LHCN-M2 (cell line): ENCODE results near the gene DNAH12. TPM values are rescaled to one million over a fixed set of nuclear protein-coding genes. Genes with fewer than 3 reads are reported as not detected.
"Not testable (repeated sequence)": the region's sequence is repeated elsewhere in the genome, so short reads cannot be mapped to it uniquely, and the experiment has no call there.

ENCODE experiments used
- DNase-seq: peaks from one replicate; pipeline ENCODE4 v3.0.0-alpha.2; 2012; ENCODE audit warnings: low read depth
- total RNA-seq: library from RNA; depleted of rRNA; stranded (reverse); fragments of >200 nt; gene quantifications from 2 replicates; pipeline ENCODE4 v1.2.3, GENCODE V29; 2014

DNAH12 gene
- total RNA-seq, 1 experiment from 2014 or later = 1.6 TPM

DNA sequence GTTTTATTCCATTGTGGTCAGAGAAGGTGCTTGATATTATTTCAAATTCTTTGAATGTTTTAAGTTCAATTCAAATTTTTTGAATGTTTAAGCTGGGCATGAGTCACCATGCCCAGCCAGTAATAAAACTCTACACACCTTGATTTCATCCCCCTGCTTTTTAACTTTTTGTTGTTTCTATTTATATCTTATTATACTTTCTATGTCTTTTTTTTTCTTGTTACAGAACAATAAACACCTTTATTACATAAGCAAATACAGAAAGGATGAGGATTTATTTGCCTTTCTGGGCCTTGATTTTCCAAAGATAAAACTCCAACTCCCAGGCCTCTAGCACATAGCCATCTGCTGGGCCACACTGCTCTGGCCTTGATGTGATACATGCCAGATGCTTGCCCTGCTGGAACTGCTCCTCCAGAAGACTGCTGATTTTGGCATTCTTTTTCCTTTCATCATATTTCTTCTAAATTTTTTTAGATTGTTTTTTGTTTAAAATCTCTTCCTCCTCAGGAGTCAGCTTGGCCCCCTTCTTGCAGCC lies 14.0 kb downstream of the DNAH12 start:
- DNase-seq = no peak

DNA sequence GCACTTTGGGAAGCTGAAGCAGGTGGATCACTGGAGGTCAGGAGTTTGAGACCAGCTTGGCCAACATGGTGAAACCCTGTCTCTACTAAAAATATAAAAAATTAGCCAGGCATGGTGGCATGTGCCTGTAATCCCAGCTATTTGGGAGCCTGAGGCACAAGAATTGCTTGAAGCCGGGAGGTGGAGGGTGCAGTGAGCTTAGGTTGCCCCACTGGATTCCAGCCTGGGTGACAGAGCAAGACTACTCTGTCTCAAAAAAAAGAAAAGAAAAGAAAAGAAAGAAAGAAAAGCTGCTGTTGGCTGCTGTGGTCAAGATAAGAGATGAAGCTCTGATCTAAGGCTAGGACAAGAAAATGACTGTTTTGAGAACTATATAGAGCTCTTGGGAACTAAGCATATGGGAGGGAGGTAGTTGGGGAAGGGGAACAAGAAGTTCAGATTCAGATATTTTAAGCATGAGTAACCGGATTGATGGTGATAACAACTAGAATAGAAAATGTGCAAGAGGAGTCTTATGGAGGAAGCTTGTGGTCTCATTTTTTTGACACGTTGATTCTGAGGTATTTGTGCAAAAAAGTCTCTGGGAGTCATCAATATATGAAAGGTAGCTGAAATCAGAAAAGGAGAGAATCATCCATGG lies 25.7 kb downstream of the DNAH12 start:
- peak; percentile 66 for DNase-seq

DNA sequence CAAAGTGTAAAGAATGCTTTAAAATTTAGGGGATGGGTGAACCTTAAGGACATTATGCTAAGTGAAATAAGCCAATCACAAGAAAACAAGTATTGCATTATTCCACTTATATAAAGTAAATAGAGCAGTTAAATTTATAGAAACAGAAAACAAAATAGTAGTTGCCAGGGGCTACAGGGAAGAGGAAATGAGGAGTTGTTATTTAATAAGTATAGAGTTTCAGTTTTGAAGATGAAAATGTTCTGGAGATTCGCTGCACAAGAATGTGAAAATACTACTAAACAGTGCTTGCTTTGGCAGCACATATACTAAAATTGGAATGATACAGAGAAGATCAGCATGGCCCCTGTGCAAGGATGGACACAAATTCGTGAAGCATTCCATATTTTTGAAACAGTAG lies 32.0 kb downstream of the DNAH12 start:
- peak; percentile 14 for DNase-seq

DNA sequence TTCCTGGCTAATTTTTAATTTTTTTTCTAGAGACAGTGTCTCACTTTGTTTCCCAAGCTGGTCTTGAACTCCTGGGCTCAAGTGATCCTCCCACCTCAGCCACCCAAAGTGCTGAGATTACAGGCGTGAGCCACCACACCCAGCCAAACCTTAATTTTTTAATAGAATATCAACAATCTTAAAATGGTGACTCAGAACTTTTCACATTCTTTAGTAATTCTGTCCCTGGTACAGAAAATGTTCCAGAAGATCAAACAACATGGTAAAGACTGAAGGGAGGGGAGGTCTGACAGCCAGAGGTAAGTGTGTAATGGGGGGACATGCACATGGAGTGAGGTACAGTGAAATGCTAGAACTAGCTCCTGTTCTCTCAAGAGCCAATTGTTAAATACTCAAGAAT lies 38.2 kb downstream of the DNAH12 start:
- DNase-seq = no peak

DNA sequence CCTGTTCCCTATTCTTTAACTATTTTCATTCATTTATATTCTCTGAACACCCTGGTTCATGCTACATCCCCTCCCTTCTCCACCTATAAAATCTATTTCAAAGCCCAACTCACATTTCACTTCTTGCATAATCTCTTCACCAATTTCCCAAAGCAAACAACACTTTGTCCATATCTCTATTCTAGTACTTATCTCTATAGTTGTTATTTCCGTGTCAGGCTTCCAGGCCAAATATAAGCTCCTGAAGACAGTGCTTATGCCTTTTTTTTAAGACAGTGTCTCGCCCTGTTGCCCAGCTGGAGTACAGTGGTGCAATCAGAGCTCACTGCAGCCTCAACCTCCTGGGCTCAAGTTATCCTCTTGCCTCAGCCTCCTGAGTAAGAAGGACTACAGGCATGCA lies 43.6 kb downstream of the DNAH12 start:
- DNase-seq = no peak

DNA sequence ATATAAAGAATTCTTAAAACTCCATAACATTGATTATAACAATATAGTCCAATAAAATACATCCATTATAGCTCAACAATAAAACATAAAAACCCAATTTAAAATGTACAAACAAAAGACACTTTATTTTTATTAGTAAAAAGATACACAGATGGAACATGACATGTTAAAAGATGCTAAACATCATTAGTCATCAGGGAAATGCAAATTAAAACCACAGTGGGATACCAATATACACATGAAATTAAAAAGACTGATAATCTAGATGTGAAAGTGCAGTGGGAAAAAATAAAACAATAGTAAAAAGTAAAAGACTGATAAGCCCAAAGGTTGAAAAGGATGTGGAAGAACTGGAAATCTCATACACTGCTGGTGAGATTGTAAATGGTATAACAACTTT lies 46.2 kb downstream of the DNAH12 start:
- DNase-seq = no peak

DNA sequence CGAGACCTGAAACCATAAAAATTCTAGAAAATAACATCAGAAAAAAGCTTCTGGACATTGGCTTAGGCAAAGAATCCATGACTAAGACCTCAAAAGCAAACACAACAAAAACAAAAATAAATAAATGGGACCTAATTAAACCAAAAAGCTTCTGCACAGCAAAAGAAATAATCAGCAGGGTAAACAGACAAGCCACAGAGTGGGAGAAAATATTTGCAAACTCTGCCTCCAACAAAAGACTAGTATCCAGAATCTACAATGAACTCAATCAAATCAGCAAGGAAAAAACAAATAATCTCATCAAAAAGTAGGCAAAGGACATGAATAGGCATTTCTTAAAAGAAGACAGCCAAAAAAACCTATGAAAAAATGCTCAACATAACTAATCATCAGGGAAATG lies 59.6 kb downstream of the DNAH12 start:
- no peak for DNase-seq

DNA sequence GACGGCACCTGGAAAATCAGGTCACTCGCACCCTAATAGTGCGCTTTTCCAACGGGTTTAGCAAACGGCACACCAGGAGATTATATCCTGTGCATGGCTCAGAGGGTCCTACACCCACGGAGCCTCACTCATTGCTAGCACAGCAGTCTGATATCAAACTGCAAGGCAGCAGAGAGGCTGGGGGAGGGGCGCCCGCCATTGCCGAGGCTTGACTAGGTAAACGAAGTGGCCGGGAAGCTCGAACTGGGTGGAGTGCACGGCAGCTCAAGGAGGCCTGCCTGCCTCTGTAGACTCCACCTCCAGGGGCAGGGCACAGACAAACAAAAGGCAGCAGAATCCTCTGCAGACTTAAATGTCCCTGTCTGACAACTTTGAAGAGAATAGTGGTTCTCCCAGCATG lies 67.0 kb downstream of the DNAH12 start:
- not testable (repeated sequence) for DNase-seq

DNA sequence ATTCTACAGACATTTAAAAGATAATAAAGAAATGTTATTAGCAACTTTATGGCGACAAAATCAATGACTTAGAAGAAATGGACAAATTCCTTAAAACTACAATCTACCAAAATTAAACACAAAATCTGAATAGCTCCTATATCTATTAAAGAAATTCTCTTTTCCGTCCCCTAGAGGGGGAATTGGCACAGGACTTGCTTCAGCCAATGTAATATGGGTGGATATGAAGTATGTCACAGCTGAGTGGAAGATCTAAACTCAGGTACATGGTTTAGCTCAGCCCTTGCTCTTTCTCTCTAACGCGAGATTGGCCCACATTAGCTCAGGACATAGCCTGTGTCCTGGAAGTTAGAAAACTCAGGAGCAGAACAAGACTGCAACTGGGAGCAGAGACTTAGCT lies 79.3 kb downstream of the DNAH12 start:
- peak; percentile 33 for DNase-seq

DNA sequence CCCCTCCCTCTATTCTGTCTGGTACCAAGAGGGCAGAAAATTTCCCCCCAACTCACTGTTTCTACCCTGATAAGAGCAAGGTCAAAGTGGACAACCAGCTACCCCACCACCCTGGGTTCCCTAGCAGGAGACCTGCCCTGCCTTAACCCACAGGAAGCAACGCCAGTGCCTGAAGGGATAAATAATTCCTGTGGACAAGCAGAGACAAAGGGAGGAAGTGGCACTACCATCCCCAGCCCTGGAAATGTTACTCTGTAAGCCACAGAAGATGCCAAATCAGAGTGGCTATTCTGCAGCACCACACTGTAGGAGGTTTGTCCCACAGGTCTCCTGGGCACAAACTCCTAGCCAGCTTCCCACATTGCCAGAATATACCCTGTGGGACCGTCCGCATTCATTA lies 80.1 kb downstream of the DNAH12 start:
- no peak for DNase-seq

DNA sequence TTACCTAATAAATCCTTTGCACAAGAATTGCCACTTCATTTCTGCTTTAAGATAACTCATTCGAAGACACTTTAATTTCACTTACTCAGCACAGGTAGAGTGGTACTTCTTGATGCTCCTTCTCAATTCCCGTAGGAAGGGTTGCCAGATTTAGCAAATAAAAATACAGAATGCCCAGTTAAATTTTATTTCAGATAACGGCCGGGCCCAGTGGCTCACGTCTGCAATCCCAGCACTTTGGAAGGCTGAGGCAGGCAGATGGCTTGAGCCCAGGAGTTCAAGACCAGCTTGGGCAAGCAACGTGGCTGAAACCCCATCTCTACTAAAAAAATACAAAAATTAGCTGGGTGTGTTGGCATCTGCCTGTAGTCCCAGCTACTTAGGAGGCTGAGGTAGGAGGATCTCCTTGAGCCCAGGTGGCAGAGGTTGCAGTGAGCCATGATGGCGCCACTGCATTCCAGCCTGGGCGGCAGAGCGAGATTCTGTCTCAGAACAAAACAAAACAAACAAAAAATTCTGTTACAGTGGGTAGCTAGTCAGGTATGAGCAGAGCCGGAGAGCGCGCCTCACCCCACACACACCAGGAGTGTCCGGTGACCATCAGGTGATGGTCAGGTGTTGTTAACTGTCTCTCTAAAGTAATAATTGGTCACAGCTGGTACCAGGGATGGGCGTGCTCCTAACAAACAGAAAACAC lies 92.8 kb downstream of the DNAH12 start:
- DNase-seq = no peak

DNA sequence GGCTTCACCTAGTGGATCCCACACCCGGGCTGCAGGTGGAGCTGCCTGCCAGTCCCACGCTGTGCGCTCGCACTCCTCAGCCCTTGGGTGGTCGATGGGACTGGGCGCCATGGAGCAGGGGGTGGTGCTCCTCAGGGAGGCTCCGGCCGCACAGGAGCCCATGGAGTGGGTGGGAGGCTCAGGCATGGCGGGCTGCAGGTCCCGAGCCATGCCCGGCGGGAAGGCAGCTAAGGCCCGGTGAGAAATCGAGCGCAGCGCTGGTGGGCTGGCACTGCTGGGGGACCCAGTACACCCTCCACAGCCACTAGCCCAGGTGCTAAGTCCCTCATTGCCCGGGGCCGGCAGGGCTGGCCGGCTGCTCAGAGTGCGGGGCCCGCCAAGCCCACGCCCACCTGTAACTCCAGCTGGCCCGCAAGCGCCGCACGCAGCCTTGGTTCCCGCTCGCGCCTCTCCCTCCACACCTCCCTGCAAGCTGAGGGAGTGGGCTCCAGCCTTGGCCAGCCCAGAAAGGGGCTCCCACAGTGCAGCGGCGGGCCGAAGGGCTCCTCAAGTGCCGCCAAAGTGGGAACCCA lies 94.8 kb downstream of the DNAH12 start:
- DNase-seq = not testable (repeated sequence)

DNA sequence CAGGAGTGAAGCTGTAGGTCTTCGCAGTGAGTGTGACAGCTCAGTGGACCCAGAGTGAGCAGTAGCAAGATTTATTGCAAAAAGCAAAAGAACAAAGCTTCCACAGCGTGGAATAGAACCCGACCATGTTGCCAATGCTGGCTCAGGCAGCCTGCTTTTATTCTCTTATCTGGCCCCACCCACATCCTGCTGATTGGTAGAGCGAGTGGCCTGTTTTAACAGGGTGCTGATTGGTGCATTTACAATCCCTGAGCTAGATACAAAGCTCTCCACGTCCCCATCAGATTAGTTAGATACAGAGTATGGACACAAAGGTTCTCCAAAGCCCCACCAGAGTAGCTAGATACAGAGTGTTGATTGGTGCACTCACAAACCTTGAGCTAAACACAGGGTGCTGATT lies 95.7 kb downstream of the DNAH12 start:
- DNase-seq = not testable (repeated sequence)

DNA sequence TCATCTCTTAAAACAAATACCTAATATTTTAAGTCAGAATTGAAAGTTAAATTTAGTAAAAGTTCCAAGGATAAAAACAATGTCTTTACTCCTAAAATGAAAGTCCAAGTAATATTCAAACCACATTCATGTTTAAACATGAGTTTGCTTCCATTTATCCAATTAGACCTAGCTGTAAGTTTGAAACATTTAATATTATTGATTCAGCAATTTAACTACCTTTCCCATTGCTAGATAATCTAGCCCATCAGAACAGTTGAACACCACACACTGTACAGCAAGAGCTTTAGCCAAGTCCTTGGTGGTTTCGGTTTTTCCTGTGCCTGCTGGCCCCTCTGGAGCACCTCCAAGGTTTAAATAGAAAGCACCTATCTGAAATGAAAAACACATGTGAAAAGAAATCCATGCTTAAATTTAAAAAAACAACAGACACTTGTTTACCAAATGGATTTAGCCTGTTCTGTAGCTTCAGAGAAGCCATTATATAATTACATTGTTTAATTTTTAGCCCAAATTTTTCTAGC lies 97.8 kb downstream of the DNAH12 start:
- peak; percentile 13 for DNase-seq

DNA sequence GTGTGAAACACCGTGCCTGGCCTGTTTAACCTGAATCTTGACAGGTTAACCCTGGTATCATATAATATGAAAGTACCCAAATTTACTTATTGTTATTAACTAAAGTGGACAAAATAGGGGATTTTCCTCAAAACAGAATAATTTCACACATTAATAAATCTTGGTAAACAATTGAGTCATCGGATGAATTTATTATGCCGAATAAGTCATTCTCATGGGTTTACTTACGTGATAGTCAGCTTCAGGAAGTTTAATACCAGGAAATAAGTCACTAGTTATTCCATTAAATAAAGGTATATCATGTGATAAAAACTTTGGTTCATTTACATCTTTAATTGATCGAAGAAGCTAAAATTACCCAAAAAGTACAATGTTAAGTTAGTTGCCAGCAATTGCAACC lies 99.7 kb downstream of the DNAH12 start:
- no peak for DNase-seq

DNA sequence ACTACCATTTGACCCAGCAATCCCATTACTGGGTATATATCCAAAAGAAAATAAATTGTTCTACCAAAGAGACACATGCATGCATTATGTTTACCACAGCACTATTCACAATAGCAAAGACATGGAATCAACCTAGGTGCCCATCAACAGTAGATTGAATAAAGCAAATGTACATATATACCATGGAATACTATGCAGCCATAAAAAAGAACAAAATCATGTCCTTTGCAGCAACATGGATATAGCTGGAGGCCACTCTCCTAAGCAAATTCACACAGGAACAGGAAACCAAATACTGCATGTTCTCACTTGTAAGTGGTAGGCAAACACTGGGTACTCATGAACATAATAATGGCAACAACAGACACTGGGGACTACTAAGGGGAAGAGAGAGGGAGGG lies 104.0 kb downstream of the DNAH12 start:
- DNase-seq = not testable (repeated sequence)

DNA sequence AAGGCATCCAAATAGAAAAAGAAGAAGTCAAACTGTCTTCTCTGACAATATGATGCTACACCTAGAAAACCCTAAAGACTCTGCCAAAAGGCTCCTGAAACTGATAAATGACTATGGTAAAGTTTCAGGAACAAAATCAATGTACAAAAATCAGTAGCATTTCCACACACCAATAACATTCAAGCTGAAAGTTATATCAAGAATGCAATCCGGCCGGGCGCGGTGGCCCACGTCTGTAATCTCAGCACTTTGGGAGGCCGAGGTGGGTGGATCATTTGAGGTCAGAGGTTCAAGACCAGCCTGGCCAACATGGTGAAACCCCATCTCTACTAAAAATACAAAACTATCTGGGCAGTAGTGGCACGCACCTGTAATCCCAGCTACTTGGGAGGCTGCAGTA lies 105.7 kb downstream of the DNAH12 start:
- DNase-seq = not testable (repeated sequence)

DNA sequence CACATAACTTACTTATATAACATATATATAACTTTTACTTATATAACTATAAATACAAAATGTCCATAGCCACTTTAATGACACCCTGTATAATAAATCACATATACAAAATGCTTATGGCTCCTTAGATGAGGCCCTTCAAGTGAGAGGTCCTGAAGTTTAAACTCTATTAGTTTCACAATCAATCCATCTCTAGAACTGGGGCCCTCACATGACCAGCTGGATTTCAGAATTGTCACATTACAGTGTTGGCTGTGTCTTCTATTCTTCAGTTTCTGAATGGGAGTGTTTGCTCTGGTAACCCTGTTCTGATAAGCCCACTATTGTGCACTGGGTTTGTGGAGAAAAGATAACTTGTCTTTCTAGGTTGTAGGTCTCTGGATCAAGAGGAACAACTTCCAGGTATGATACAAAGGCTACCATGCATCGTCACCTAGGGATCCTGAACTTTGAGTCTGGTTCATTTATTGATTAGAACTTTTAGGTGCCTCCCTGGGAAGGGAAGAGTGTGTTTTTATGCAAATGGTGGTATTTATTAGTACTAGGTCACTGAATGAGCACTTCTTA lies 107.9 kb downstream of the DNAH12 start:
- DNase-seq = no peak

DNA sequence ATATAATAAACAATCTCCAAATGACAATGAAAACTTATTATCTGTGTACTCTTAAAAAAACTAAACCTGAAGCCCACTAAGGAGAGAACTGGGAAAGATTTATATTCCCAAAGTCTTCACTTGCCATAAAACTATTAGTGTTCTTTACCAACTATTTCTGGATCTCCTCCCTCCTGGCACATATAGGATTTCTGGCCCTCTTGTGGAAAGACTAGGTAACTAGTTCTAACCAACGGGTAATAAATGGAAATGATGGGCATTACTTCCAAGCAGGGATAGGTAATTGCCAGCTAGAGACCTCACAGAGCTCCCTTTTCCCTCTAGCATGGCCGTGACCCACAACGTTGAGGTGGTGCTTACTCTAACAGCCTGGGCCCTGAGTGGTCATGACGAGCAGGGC lies 110.1 kb downstream of the DNAH12 start:
- peak; percentile 27 for DNase-seq

DNA sequence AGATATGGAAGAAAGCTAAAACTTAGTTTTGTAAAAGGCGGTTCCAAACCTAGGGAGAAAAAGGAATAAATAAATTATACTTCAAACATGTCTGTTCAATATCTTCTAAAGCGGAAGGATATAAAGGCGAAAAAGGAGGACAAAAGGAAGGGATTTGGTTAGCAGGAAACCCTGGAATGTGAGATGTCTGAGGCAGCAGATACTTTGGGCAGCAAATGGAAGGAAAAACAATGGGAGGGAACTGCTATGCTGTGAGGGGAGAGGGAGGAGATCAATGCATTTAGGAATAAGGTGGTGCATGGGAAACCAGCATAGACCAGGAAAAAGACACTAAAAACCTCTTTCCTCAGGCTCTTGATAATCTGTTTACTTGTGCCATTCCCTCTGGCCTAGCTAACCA lies 120.8 kb downstream of the DNAH12 start:
- DNase-seq = no peak

DNA sequence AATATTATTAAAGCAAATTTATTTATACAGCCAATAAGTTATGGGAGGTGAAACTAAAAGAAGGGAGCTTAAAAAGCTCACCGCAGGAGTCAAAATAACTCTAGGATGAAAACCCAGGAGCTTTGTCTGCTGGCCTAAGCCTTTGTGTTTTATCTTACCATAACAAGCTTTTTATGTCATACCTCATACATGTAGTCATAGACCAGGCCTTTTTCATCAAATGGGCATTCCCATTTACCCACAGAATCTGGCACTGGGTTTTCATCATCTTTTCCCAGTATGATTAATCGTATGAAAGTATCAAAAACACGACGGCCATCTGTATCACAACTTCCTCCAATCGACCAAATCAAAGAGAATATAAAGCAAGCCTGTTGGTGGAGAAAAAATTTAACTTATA lies 122.8 kb downstream of the DNAH12 start:
- DNase-seq = no peak

DNA sequence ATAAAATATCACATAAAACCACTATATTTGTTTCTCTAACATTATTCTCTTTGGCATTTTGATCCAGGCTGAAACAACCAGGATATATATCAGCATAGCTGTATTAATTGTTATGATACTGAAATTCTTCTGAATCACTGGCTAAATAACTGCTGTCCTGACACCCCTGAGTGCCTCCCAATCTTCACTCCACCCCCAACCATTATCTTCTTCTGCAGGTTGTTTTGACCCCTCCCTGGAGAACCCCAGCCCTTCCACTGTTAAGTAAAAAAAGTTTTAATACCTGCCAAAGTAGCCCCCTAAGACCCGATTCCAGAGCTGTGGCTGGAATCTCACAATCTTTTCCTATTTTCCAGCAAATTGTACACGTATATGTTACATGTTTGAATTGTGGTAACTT lies 124.1 kb downstream of the DNAH12 start:
- DNase-seq = no peak
